Ishikawa (cell line): Measurements from ENCODE around the gene SENP5.

Source experiments
- CREB1 ChIP-seq: IDR thresholded peaks from 2 replicates; pipeline ENCODE4 v1.6.1; 2012; ENCODE audit warnings: low read depth
- EP300 ChIP-seq: IDR thresholded peaks from 2 replicates; pipeline ENCODE4 v1.6.1; 2012; ENCODE audit warnings: borderline replicate concordance
- YY1 ChIP-seq: IDR thresholded peaks from 2 replicates; pipeline ENCODE4 v1.6.1; 2012; ENCODE audit warnings: low read depth
- TF ChIP-seq, protein P1 (sequence below): IDR thresholded peaks from 2 replicates; pipeline ENCODE4 v1.6.1; 2012

DNA sequence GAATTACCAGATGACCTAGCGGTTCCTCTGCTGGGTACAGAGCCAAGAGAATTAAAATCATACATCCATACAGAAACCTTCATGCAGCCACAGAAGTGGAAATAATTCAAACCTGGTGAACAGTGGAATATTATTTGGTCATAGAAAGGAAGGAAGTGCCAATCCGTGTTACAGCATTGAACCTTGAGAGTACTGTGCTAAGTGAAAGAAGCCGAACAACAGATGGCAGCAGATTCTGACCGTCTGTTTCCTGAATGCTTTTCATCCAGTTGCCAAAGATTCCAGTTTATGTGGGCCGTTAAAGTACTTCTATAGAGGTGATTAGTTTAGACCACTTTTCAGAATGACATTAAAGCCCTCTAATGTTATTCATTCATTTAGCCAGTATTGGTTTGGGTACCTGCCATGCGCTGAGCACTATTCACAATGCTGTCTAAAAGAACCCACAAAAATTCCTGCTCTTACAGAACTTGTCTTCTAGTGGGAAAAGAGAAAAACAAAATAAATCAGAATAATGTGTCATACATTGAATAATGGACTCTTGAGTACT lies 45.8 kb upstream of the SENP5 start:
- TF ChIP-seq EP300 (no peak), CREB1 (no peak), YY1 (no peak)
- TF ChIP-seq, protein P1, sequence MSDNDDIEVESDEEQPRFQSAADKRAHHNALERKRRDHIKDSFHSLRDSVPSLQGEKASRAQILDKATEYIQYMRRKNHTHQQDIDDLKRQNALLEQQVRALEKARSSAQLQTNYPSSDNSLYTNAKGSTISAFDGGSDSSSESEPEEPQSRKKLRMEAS, result no peak
